Testis (tissue), 2 donors: ENCODE results near the gene RASSF10.

Source experiments
- POLR2A ChIP-seq: fragments of 450-650 bp; IDR thresholded peaks from one replicate; pipeline ENCODE4 v1.6.1; 2017; ENCODE audit warnings: antibody characterized with exemption, mild to moderate bottlenecking, moderate library complexity
- TF ChIP-seq, protein P1 (sequence below), 3 experiments: fragments of 450-650 bp in 2 of 3; fragments of 200-600 bp in 1 of 3; sonication (generic) in 1 of 3; IDR thresholded peaks; one replicate each; pipeline ENCODE4 v1.5.1; 2016 to 2019; ENCODE audit warnings: antibody characterized with exemption in 3 of 3, mild to moderate bottlenecking in 2 of 3, moderate library complexity in 1 of 3

DNA sequence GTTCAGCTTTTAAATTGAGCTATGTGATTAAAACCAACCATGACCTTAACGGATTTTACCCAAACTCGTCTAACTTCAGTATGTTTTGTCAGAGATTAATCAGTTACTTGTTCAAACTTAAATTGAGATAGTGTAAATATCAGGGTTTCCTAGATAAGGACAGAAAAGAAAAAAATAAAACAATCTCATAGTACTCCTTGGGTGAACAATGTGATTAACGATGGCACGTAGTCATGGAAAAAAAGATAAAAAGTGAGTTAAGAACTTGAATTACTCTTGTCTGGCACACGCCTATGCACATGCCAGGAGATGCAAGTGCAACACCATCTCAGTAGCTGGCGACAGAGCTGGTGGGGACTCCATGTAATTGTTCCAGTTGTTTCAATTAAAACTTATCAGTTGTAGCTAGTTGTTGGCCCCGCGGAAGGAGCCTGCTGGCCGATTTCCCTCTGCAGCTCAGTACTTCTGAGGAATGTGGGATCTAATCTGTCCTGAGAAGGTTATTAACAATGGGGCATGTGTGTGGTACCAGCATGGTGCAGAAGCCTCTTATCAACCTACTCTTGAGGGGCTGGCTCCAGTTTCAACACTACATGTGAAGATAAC, 3.0 kb downstream of the RASSF10 start:
- TF ChIP-seq, protein P1, sequence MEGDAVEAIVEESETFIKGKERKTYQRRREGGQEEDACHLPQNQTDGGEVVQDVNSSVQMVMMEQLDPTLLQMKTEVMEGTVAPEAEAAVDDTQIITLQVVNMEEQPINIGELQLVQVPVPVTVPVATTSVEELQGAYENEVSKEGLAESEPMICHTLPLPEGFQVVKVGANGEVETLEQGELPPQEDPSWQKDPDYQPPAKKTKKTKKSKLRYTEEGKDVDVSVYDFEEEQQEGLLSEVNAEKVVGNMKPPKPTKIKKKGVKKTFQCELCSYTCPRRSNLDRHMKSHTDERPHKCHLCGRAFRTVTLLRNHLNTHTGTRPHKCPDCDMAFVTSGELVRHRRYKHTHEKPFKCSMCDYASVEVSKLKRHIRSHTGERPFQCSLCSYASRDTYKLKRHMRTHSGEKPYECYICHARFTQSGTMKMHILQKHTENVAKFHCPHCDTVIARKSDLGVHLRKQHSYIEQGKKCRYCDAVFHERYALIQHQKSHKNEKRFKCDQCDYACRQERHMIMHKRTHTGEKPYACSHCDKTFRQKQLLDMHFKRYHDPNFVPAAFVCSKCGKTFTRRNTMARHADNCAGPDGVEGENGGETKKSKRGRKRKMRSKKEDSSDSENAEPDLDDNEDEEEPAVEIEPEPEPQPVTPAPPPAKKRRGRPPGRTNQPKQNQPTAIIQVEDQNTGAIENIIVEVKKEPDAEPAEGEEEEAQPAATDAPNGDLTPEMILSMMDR (IDR thresholded peaks at IDR 0.05): no peak
- TF ChIP-seq POLR2A: no peak
